ENCODE data around the gene ZNF562.

The ZNF562 gene

GRCh38 chr19:9674663-9675357 is at the start of gene ZNF562:
Gene ZNF562, minus strand, starts transcription at chr19:9675100. Its CDS starts 14,356 bp downstream, at chr19:9660744.
- in situ Hi-C loops (cut with HindIII; ENCODE audit: low pct_ligation_motif_present, low sequenced_read_pairs) = no loop called here
- DNase-seq = peak; percentile 83
- TF ChIP-seq, protein P1, sequence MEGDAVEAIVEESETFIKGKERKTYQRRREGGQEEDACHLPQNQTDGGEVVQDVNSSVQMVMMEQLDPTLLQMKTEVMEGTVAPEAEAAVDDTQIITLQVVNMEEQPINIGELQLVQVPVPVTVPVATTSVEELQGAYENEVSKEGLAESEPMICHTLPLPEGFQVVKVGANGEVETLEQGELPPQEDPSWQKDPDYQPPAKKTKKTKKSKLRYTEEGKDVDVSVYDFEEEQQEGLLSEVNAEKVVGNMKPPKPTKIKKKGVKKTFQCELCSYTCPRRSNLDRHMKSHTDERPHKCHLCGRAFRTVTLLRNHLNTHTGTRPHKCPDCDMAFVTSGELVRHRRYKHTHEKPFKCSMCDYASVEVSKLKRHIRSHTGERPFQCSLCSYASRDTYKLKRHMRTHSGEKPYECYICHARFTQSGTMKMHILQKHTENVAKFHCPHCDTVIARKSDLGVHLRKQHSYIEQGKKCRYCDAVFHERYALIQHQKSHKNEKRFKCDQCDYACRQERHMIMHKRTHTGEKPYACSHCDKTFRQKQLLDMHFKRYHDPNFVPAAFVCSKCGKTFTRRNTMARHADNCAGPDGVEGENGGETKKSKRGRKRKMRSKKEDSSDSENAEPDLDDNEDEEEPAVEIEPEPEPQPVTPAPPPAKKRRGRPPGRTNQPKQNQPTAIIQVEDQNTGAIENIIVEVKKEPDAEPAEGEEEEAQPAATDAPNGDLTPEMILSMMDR (IDR thresholded peaks at IDR 0.05; ENCODE audit: low read depth, low read length, missing control alignments) = no peak
- Histone ChIP-seq H3K27me3 (replicated peaks) (no peaks in the 10 kb centered on the region), H3K36me3 (replicated peaks) (peaks cover 3% of the 10 kb centered on the region), H3K27ac (peak within 1 kb of the TSS; percentile 89), H3K4me3 (ENCODE audit: low read depth, low read length) (peak within 1 kb of the TSS; percentile 78)

GRCh38 chr19:9724157-9724556 is 49.3 kb upstream of the ZNF562 start:
- DNase-seq = no peak
- TF ChIP-seq, protein P1 (IDR thresholded peaks at IDR 0.05; ENCODE audit: low read depth, low read length, missing control alignments) = no peak
- Histone ChIP-seq H3K27me3 (replicated peaks) (no peaks in the 10 kb centered on the region), H3K27ac (no peak overlapping the region), H3K4me3 (ENCODE audit: low read depth, low read length) (no peak overlapping the region), H3K36me3 (replicated peaks) (no peaks in the 10 kb centered on the region)
- in situ Hi-C loops (cut with HindIII; ENCODE audit: low pct_ligation_motif_present, low sequenced_read_pairs) = no loop called here

GRCh38 chr19:9721861-9722260 is 47.0 kb upstream of the ZNF562 start:
- Histone ChIP-seq H3K36me3 (replicated peaks) (no peaks in the 10 kb centered on the region), H3K4me3 (ENCODE audit: low read depth, low read length) (no peak overlapping the region), H3K27ac (no peak overlapping the region), H3K27me3 (replicated peaks) (no peaks in the 10 kb centered on the region)
- TF ChIP-seq, protein P1 (IDR thresholded peaks at IDR 0.05; ENCODE audit: low read depth, low read length, missing control alignments) = no peak
- in situ Hi-C loops (cut with HindIII; ENCODE audit: low pct_ligation_motif_present, low sequenced_read_pairs) = no loop called here
- no peak for DNase-seq

DNA sequence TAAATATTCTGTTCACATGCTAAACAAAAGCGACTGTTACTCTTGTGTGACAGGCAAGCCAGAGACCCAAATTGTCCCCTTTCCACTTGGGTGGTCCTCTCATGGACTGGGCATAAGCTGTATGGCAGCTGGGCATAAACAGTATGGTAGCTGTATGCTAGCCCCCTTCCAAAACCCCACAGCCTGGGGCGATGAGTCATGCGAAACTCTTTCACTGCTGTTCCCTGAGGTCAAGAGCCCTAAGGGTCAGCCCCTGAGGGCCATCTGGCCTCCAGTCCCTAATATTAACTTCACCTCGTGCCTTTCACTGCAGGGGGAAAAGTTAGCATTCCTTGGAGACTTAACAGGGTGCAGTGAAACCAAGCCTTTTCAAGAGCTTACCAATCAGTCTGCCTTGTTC is 45.6 kb upstream of the ZNF562 start:
- H3K4me3 ChIP-seq (ENCODE audit: low read depth, low read length) = no peak overlapping the region
- H3K27me3 ChIP-seq (replicated peaks) = no peaks in the 10 kb centered on the region
- TF ChIP-seq, protein P1 (IDR thresholded peaks at IDR 0.05; ENCODE audit: low read depth, low read length, missing control alignments) = no peak
- in situ Hi-C loops (cut with HindIII; ENCODE audit: low pct_ligation_motif_present, low sequenced_read_pairs) = no loop called here
- no peak overlapping the region for H3K27ac ChIP-seq
- no peak for DNase-seq
- no peaks in the 10 kb centered on the region for H3K36me3 ChIP-seq (replicated peaks)

- H3K27me3 ChIP-seq (replicated peaks) = no peaks in the 10 kb centered on the region
- H3K4me3 ChIP-seq (ENCODE audit: low read depth, low read length) = no peak overlapping the region
- no peak for DNase-seq
- in situ Hi-C loops (cut with HindIII; ENCODE audit: low pct_ligation_motif_present, low sequenced_read_pairs) = no loop called here
- no peaks in the 10 kb centered on the region for H3K36me3 ChIP-seq (replicated peaks)
- no peak overlapping the region for H3K27ac ChIP-seq
- TF ChIP-seq, protein P1 (IDR thresholded peaks at IDR 0.05; ENCODE audit: low read depth, low read length, missing control alignments) = no peak
Measured at GRCh38 chr19:9711815-9712214, 36.9 kb upstream of the ZNF562 start.

DNA sequence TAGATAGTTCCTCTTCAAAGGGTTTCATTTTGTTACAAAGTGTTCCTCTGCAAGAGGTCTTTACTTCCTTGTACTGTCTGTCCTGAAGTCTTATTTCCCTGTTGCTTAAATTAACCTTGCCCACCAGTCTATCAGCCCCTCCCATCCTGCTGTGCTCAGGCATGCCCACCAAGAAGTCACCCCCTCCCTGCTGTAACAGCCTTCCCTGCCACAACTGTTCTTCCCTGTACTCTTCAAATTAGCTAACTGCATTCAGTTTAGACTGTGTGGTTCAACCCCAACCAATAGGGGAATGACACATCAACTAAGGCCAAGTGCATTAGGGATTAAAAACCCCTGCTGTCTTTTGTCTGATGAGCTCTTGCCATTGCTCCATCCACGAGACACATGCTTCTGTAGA is 34.4 kb upstream of the ZNF562 start:
- TF ChIP-seq, protein P1 (IDR thresholded peaks at IDR 0.05; ENCODE audit: low read depth, low read length, missing control alignments) = no peak
- no peak overlapping the region for H3K27ac ChIP-seq
- H3K4me3 ChIP-seq (ENCODE audit: low read depth, low read length) = no peak overlapping the region
- in situ Hi-C loops (cut with HindIII; ENCODE audit: low pct_ligation_motif_present, low sequenced_read_pairs) = no loop called here
- no peaks in the 10 kb centered on the region for H3K27me3 ChIP-seq (replicated peaks)
- no peaks in the 10 kb centered on the region for H3K36me3 ChIP-seq (replicated peaks)
- DNase-seq = no peak
